HepG2 (cell line): ENCODE results near the gene RAB30.

ENCODE experiments used
- AKNA ChIP-seq: sonication (generic); formaldehyde crosslinking; IDR thresholded peaks from 2 replicates; pipeline ENCODE4 v1.4.0; 2020; ENCODE audit warnings: missing genetic modification reagents, borderline replicate concordance
- SP1 ChIP-seq, 2 experiments: fragments of 450-650 bp in 1 of 2; sonication (generic) in 1 of 2; formaldehyde crosslinking in 1 of 2; IDR thresholded peaks; 2 replicates each; pipeline versions ENCODE4 v1.4.0 to v1.6.1; 2016 to 2020; ENCODE audit warnings: missing genetic modification reagents in 1 of 2
- USF2 ChIP-seq, 2 experiments: sonication (generic) in 1 of 2; formaldehyde crosslinking in 1 of 2; IDR thresholded peaks; 2 replicates each; pipeline versions ENCODE4 v1.5.1 to v1.6.1; 2011 to 2020; ENCODE audit warnings: borderline replicate concordance in 1 of 2, low read depth in 1 of 2, low read length in 1 of 2, mild to moderate bottlenecking in 1 of 2, missing genetic modification reagents in 1 of 2, moderate library complexity in 1 of 2

GRCh38 chr11:83087035-83087434 is 15.3 kb upstream of the RAB30 start:
- no peak for TF ChIP-seq AKNA (CRISPR knock-in tag)
- no peak for TF ChIP-seq SP1 (IDR thresholded peaks at IDR 0.05)
- no peak for TF ChIP-seq SP1 (CRISPR knock-in tag; IDR thresholded peaks at IDR 0.05)
- no peak for TF ChIP-seq USF2 (IDR thresholded peaks at IDR 0.05; ENCODE audit: low read depth, low read length)
- no peak for TF ChIP-seq USF2 (CRISPR knock-in tag; IDR thresholded peaks at IDR 0.05; ENCODE audit: borderline replicate concordance)
